K562 (cell line): ENCODE data around the gene UNC13C. TPM values are rescaled to one million over a fixed set of nuclear protein-coding genes. Genes with fewer than 3 reads are reported as not detected.

Experiments
- ATAC-seq: fragments of 200-7000 bp; cut with Tn5 transposase; 3 replicates; pipeline ENCODE4 v1.9.1; 2020; ENCODE audit warnings: moderate library complexity
- BruUV-seq: library from RNA; stranded (reverse); fragments of 400-500 nt; replicated peaks from 2 replicates; lab custom pipeline; 2021; lab: Mats Ljungman, UMichigan
- CTCF ChIA-PET: fragments of 300-600 bp; formaldehyde crosslinking; extraction: SDS; loops from one replicate; lab custom pipeline; 2021; ENCODE audit warnings: low intra/inter-chr PET ratio; lab: Yijun Ruan, JAX
- POLR2A ChIA-PET: fragments of 300-600, 350-650 bp; sonication (Branson Sonifier 250); formaldehyde crosslinking; extraction: SDS; loops from one replicate; lab custom pipeline; 2021; ENCODE audit warnings: antibody characterized with exemption, inconsistent platforms; lab: Yijun Ruan, JAX
- DNase-seq, 4 experiments: peaks; one replicate each; pipeline versions ENCODE4 v3.0.0 to v3.0.0-alpha.2; 2011 to 2018; ENCODE audit warnings: low spot score in 3 of 4, mixed read lengths in 3 of 4; ENCODE audit errors: extremely low read depth in 1 of 4
- FAIRE-seq: peaks from 2 replicates; lab custom pipeline; 2011; peaks lifted over from hg19 to GRCh38; lab: Jason Lieb, UNC
- H2AFZ ChIP-seq: 2 replicates; pipeline ENCODE4 v1.6.0; 2011; ENCODE audit warnings: low read depth, low read length, control low read depth, inconsistent platforms
- H3K27ac ChIP-seq: fragments of 200-600 bp; 3 replicates; pipeline ENCODE4 v1.8.0; 2011; ENCODE audit warnings: low read depth, mild to moderate bottlenecking, control low read depth, inconsistent platforms, low read length, moderate library complexity, mixed read lengths; ENCODE audit errors: extremely low read depth
- H3K27me3 ChIP-seq, 2 experiments: fragments of 300-600 bp in 1 of 2; 2 replicates in 1 of 2; 3 replicates in 1 of 2; pipeline versions ENCODE4 v1.6.0 to v1.8.0; 2011; ENCODE audit warnings: inconsistent platforms in 2 of 2, low read length in 2 of 2, mild to moderate bottlenecking in 1 of 2, mixed read lengths in 1 of 2, moderate library complexity in 1 of 2; ENCODE audit not compliant: control insufficient read depth in 2 of 2, insufficient read depth in 2 of 2
- H3K36me3 ChIP-seq: fragments of 300-600 bp; 3 replicates; pipeline ENCODE4 v1.8.0; 2011; ENCODE audit warnings: mild to moderate bottlenecking, low read length, inconsistent platforms; ENCODE audit not compliant: control insufficient read depth, insufficient read depth
- H3K4me1 ChIP-seq, 2 experiments: fragments of 200-600 bp in 1 of 2; replicated peaks in 1 of 2; 2 replicates in 1 of 2; 3 replicates in 1 of 2; pipeline versions ENCODE4 v1.5.1 to v1.8.0; 2011; ENCODE audit warnings: inconsistent platforms in 2 of 2, low read length in 2 of 2, mild to moderate bottlenecking in 1 of 2, mixed read lengths in 1 of 2, moderate library complexity in 1 of 2; ENCODE audit not compliant: control insufficient read depth in 2 of 2, insufficient read depth in 2 of 2
- H3K4me2 ChIP-seq: 2 replicates; pipeline ENCODE4 v1.6.1; 2011; ENCODE audit warnings: low read length, control low read depth, inconsistent platforms, mixed read lengths; ENCODE audit not compliant: insufficient read depth
- H3K4me3 ChIP-seq: fragments of 200-600 bp; sonication (generic), shearing (Covaris generic); 2 replicates; pipeline ENCODE4 v1.5.1; 2016; ENCODE audit warnings: control low read depth, inconsistent platforms
- H3K79me2 ChIP-seq: fragments of 200-600 bp; 3 replicates; pipeline ENCODE4 v1.8.0; 2011; ENCODE audit warnings: low read length, inconsistent platforms; ENCODE audit not compliant: control insufficient read depth, insufficient read depth
- H3K9ac ChIP-seq, 2 experiments: 2 replicates each; pipeline versions ENCODE4 v1.6.0 to v1.6.1; 2011; ENCODE audit warnings: low read depth in 2 of 2, low read length in 2 of 2, control low read depth in 1 of 2, inconsistent platforms in 1 of 2, mild to moderate bottlenecking in 1 of 2, mixed read lengths in 1 of 2; ENCODE audit not compliant: insufficient read depth in 1 of 2
- H3K9me1 ChIP-seq: one replicate; pipeline ENCODE4 v1.6.0; 2011; ENCODE audit warnings: inconsistent platforms, mild to moderate bottlenecking, low read length, moderate library complexity; ENCODE audit not compliant: control insufficient read depth, insufficient read depth
- H3K9me3 ChIP-seq: replicated peaks from 2 replicates; pipeline ENCODE4 v1.5.1; 2011; ENCODE audit warnings: low read depth, low read length, inconsistent platforms; ENCODE audit not compliant: control insufficient read depth, insufficient read depth
- H4K20me1 ChIP-seq: replicated peaks from 2 replicates; pipeline ENCODE4 v1.6.1; 2011; ENCODE audit warnings: low read length, inconsistent platforms, mixed read lengths; ENCODE audit not compliant: control insufficient read depth, insufficient read depth
- ARID1B ChIP-seq: fragments of 450-650 bp; IDR thresholded peaks from 2 replicates; pipeline ENCODE4 v1.6.1; 2016; ENCODE audit warnings: antibody characterized with exemption, mild to moderate bottlenecking, inconsistent platforms
- FOXP1 ChIP-seq: sonication (generic); formaldehyde crosslinking; IDR thresholded peaks from 2 replicates; pipeline ENCODE4 v1.8.0; 2022; ENCODE audit warnings: mild to moderate bottlenecking, missing genetic modification reagents
- GTF2A2 ChIP-seq: IDR thresholded peaks from 2 replicates; pipeline ENCODE4 v1.6.1; 2016; ENCODE audit warnings: mild to moderate bottlenecking, missing genetic modification characterization, missing compliant biosample characterization
- HMG20B ChIP-seq: fragments of 250-450 bp; sonication (Bioruptor Pico); IDR thresholded peaks from 2 replicates; pipeline ENCODE4 v1.5.0; 2021; ENCODE audit warnings: mild to moderate bottlenecking
- ILK ChIP-seq: fragments of 450-650 bp; IDR thresholded peaks from 2 replicates; pipeline ENCODE4 v1.6.1; 2016; ENCODE audit warnings: missing genetic modification characterization, low read depth, mild to moderate bottlenecking, missing compliant biosample characterization, moderate library complexity, borderline replicate concordance
- NELFE ChIP-seq: IDR thresholded peaks from 2 replicates; pipeline ENCODE4 v1.6.1; 2011; ENCODE audit warnings: mild to moderate bottlenecking; ENCODE audit not compliant: insufficient read depth, insufficient read length
- NFE2 ChIP-seq: IDR thresholded peaks from 2 replicates; pipeline ENCODE4 v1.6.1; 2014; ENCODE audit warnings: antibody characterized with exemption, low read depth
- NONO ChIP-seq, 2 experiments: fragments of 200-400 bp in 1 of 2; fragments of 450-650 bp in 1 of 2; formaldehyde crosslinking in 1 of 2; IDR thresholded peaks; 2 replicates each; pipeline ENCODE4 v1.6.1; 2017; ENCODE audit warnings: low read depth in 2 of 2, mild to moderate bottlenecking in 2 of 2, moderate library complexity in 2 of 2, low read length in 1 of 2
- NR1H2 ChIP-seq: sonication (generic); formaldehyde crosslinking; IDR thresholded peaks from 2 replicates; pipeline ENCODE4 v1.4.0; 2020; ENCODE audit warnings: mild to moderate bottlenecking, missing genetic modification reagents
- POLR2AphosphoS5 ChIP-seq: IDR thresholded peaks from 2 replicates; pipeline ENCODE4 v1.6.1; 2011; ENCODE audit warnings: mild to moderate bottlenecking, low read depth, low read length, moderate library complexity; ENCODE audit not compliant: control insufficient read depth, insufficient read depth
- RNF2 ChIP-seq: sonication (generic); IDR thresholded peaks from 2 replicates; pipeline ENCODE4 v1.6.1; 2016
- TAF15 ChIP-seq: fragments of 200-400 bp; formaldehyde crosslinking; IDR thresholded peaks from 2 replicates; pipeline ENCODE4 v1.6.1; 2017; ENCODE audit warnings: mild to moderate bottlenecking, low read depth, low read length, moderate library complexity
- TCF7 ChIP-seq: sonication (generic); IDR thresholded peaks from 2 replicates; pipeline ENCODE4 v1.6.1; 2016; ENCODE audit warnings: antibody characterized with exemption, borderline replicate concordance
- TRIM24 ChIP-seq, 2 experiments: fragments of 450-650 bp; IDR thresholded peaks; 2 replicates each; pipeline ENCODE4 v1.6.1; 2016
- ZBTB17 ChIP-seq: fragments of 450-650 bp; formaldehyde crosslinking; IDR thresholded peaks from 2 replicates; pipeline ENCODE4 v1.4.0; 2020; ENCODE audit warnings: mild to moderate bottlenecking
- ZNF395 ChIP-seq: fragments of 200-800 bp; sonication (Bioruptor generic); IDR thresholded peaks from 2 replicates; pipeline ENCODE4 v1.6.1; 2017; ENCODE audit warnings: missing genetic modification characterization, missing compliant biosample characterization
- ZNF449 ChIP-seq: fragments of 250-450 bp; sonication (Bioruptor Pico); IDR thresholded peaks from 2 replicates; pipeline ENCODE4 v1.8.0; 2022; ENCODE audit warnings: moderate library complexity, mild to moderate bottlenecking, inconsistent platforms
- WGBS: fragments of 100-300 bp; shearing (Covaris generic); methylation state at CpG from one replicate; pipeline ENCODE4 v1.1.6; 2016; ENCODE audit warnings: low coverage, mixed read lengths; ENCODE audit not compliant: insufficient coverage; ENCODE audit errors: missing lambda C conversion rate; 5-methylcytosine and 5-hydroxymethylcytosine counted together
- in situ Hi-C: fragments of 300-500 bp; cut with MboI; formaldehyde crosslinking; loops from 4 replicates; pipeline ENCODE4 v1.15.0; 2018; ENCODE audit warnings: inconsistent platforms, mixed read lengths
- intact Hi-C: fragments of 100-400 bp; cut with micrococcal nuclease; formaldehyde crosslinking; loops from 2 replicates; pipeline ENCODE4 v1.14.2; 2022
- polyA plus RNA-seq, 8 experiments: library from polyadenylated mRNA; depleted of rRNA in 4 of 8; stranded (reverse) in 5 of 8; unstranded in 3 of 8; fragments of >200 nt; fragmentation: Nextera tagmentation in 2 of 8; fragmentation: Illumina TruSeq in 1 of 8; extraction: Ambion mirVana in 2 of 8; extraction: Trizol in 1 of 8; gene quantifications; 2 replicates each; pipeline versions ENCODE4 v1.2.1 to v1.2.3, GENCODE V29; 2011 to 2014; ENCODE audit warnings: inconsistent platforms in 1 of 8, missing spikeins in 1 of 8
- total RNA-seq, 7 experiments: library from RNA; depleted of rRNA in 6 of 7; stranded (reverse); fragments of >200 nt in 6 of 7; fragmentation: Illumina TruSeq in 2 of 7; extraction: Trizol in 2 of 7; gene quantifications; 2 replicates each; pipeline versions ENCODE4 v1.2.1 to v1.2.3, GENCODE V29; 2011 to 2021; ENCODE audit warnings: low replicate concordance in 1 of 7

UNC13C gene
- total and polyA plus RNA-seq, 9 of the 15 experiments (the other 6 are each of a cell fraction or from before 2014, with no cell fraction given) = not detected

- ATAC-seq = no peak
- Histone ChIP-seq H3K4me2 (no peak overlapping the region), H2AFZ (no peak overlapping the region), H3K27me3 (no peaks in the 10 kb centered on the region), H4K20me1 (no peaks in the 10 kb centered on the region), H3K4me3 (no peak overlapping the region), H3K27ac (no peak overlapping the region), H3K9me3 (no peaks in the 10 kb centered on the region), H3K4me1 (no peaks in the 10 kb centered on the region), H3K79me2 (no peaks in the 10 kb centered on the region), H3K9me1 (no peaks in the 10 kb centered on the region), H3K36me3 (no peaks in the 10 kb centered on the region), H3K9ac (no peak overlapping the region)
- no peak for DNase-seq
- POLR2A ChIA-PET = no interaction called here
- WGBS = 3% methylated on average over 4 of the region's 4 CpGs
- BruUV-seq = no TSS peak
- in situ Hi-C loops = no loop called here
- intact Hi-C loops = no loop called here
- CTCF ChIA-PET = no interaction called here
- TF ChIP-seq TCF7 (no peak), FOXP1 (CRISPR knock-in tag) (no peak), HMG20B (CRISPR knock-in tag) (no peak), ZNF449 (no peak), NR1H2 (no peak), TAF15 (no peak), NFE2 (no peak), RNF2 (no peak), ILK (no peak), TRIM24 (IDR thresholded peaks at IDR 0.05) (no peak), ZBTB17 (CRISPR knock-in tag) (no peak), GTF2A2 (no peak), NELFE (no peak), POLR2AphosphoS5 (no peak), NONO (IDR thresholded peaks at IDR 0.05; ENCODE audit: low read depth in 2 of 2, low read length in 1 of 2) (no peak), ZNF395 (CRISPR knock-in tag) (no peak), ARID1B (no peak)
- no peak for FAIRE-seq
Measured at GRCh38 chr15:53979051-53979788, 979 bp downstream of the UNC13C start.
